ENCODE data around the gene PEDS1.
"Not testable (repeated sequence)": the region's sequence is repeated elsewhere in the genome, so short reads cannot be mapped to it uniquely, and the experiment has no call there.

Gene PEDS1

DNA sequence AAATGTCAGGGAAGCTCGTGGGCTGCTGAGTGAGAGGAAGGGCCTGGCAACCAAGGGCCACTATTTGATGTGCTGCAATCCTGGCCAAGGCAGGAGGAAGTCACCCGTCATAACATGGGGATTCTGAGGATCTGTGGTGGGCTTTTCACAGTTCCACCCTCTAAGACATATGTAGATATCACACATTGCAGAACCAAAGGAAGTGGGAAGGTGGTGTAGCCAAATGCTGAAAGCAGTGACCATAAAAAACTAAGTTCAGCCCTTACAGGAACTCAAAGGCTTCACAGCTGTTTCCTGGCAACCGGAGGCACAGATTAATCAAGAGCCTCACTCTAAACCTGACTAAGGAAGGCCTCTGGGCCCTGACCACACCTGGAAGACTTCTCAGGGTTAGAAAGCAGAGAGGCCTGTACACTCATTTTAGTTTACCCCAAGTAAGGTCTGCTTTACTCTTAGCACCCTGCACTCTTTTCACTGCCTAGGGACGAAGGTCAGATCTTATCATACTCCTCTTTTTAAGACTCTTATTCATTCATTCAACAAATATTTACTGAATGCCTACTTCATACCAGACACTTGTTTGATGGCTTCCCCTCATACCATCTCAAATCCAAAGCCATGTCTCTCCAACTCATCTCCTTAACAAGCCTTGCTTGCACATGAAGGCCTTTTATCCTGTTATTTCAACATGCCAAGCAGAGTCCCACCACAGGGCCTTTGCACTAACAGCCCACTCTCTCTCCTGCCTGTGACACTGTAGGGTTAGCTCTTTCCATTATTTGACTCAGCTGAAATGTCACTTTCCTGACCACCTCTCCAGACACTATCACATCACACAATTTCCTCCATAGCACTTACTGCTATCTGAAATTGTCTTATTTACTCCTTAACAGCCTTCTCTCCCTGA is 43.1 kb downstream of the PEDS1 start:
- no peak for DNase-seq

DNA sequence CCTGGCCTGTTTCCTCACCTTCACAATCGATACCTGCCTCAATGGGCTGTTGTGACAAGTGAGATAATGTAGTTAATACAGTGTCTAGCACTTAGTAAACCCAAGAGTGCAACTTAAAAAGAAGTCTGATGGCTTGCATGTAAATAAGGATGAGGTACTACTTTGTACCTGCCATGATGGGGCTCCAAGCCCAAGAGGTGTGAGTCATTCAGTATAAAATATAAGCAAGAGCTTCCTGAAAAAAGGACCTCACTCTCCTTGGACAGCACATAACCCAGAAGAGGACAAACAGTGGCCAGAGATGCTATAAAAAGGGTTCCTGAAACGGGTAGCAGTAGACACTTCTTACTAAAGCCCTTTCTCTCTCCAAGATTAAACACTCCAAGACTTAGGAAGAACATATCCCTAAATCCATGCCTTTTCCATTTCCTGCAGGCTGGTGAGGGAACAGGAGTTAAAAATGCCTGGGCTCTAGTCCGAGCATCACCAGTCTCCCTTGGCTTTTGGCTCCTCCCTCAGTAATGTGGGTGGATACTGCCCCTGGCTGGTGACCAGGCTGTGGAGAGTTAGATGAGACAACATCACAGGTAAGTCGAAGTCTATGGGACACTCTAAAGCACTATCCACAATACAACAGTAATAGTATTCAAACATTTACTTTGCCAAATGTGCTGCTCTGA is 44.8 kb downstream of the PEDS1 start:
- DNase-seq, result no peak

DNA sequence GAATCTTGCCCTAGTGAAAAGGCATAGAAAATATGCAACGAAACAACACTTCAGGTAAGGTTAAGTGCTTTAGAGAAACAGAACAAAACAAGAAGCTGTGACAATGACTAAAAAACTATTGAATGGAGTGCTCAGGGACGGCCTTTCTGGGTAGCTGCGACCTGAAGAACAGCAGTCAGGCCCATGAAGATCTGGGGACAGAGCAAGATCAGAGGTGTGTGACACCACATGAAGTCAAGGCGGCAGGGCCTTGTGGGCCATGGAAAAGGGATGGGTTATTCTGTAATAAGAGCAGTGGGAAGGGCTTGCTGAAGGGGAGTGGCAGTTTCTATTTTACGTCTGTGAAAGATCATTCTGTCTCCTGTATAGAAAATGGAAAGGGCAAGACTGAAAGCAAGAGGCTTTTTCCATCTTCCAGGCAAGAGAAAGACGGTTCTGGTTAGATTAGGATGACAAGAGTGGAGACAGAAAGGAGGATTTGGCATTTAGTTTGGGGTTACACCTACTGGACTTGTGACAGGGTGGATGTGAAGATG is 45.7 kb downstream of the PEDS1 start:
- no peak for DNase-seq

DNA sequence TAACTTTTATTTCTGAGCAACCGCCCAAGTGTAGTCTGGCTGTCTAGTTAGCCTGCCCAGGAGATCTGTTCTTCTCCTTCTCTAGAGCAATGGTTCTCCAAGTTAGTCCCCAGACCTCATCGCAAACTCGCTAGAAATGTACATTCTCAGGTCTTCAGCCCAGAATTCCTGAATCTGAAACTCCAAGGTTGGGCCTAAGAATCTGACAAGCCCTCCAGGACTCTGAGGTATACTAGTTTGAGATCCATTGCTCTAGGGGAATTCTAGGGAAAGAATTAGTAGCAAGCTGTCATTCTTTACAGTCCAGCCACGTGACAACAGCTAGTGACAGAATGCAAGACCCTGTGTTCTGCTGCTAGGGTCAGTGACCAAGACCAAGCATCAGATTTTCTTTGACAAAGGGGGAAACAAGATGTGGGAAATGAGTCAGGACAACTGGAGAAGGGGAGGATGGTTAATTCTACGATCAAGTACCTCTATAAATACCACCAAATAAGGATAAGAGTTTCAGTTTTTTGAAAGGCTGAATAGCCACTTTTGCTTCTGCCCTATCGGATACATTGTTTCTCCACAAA is 46.4 kb downstream of the PEDS1 start:
- DNase-seq, result no peak

DNA sequence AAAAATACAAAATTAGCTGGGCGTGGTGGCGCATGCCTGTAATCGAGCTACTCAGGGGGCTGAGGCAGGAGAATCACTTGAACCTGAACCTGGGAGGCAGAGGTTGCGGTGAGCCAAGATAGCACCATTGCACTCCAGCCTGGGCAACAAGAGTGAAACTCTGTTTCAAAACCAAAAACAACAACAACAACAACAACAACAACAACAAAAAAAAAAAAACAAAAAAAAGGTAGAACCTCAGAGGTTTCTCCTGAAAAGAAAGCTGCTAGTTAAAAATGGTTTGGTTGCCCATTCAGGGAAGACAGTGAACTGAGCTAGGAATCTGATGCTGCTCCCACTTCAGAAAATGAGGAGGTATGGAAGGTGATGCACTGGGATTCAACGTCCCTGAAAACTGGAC is 46.9 kb downstream of the PEDS1 start:
- DNase-seq, result not testable (repeated sequence)
